NAMALWA (cell line): ENCODE measurements around the gene SPDEF.

Source experiments
- DNase-seq: peaks from one replicate; pipeline ENCODE4 v3.0.0-alpha.2; 2015; ENCODE audit warnings: low spot score

SPDEF gene

GRCh38 chr6:34527751-34528670, 28.1 kb downstream of the SPDEF start:
- DNase-seq = no peak

DNA sequence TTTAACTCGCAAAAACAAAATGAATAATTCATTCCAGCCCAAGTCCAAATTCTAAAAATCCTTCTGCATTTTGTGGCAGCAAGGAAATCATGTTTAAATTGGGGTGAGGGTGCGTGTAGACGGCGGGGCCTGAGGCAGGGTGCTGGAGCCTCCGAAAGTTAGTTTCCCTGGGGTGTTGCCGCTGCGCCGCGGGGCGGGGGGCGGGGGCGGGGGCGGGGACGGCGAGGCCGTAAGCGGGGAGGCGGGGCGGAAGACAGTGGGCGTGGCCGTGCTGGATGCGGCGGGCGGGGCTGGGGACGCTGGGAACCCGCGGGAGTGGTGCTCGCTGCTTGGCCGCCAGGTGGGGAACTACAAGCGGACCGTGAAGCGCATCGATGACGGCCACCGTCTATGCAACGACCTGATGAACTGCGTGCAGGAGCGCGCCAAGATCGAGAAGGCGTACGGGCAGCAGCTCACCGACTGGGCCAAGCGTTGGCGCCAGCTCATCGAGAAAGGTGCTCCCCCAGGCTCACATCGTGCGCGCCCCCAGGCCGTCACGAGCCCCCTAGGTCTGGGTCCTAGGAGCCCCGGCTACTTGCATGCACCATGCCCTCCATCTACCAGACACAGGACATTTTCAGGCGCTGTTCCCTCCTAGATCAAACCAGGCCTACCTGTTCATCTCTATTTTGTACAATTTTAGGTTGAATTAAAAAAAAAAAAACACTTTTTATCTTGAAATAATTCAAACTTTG, 29.0 kb downstream of the SPDEF start:
- peak; percentile 93 for DNase-seq

DNA sequence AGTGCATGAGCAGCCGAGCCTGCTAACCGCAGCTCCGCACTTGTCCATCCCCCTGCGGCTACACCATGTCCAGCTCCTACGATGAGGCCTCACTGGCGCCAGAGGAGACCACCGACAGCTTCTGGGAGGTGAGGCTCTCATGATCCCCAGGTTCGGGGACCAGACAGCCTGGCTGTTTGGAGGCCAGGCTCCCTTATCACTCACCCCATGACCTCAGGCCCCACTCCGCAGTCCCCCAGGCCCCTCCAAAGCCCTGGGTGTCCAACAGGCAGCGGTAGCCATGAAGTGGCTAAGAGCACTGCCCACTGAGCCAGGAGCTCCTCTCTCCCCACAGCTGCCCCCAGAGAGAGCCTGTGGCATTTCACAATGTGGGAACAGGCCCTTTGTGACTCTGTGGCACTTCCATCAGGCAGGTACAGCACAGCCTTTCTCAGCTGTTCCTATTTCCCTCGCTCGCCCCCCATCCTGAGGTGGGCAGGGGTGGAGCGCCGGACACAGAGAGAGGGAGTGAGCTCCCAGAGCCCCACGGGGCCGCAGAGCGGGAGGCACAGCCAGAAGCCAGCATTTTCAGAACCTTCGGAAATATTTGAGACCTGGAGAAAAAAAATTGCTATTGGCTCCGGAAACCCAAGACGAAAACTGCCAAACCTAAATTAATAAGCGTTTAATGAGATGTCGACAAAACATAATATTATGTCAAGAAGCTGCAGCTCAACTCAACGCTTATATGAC, 29.7 kb downstream of the SPDEF start:
- no peak for DNase-seq

GRCh38 chr6:34525431-34526175, 30.5 kb downstream of the SPDEF start:
- DNase-seq = no peak

GRCh38 chr6:34524971-34525370, 31.2 kb downstream of the SPDEF start:
- DNase-seq = no peak

GRCh38 chr6:34524499-34524898, 31.6 kb downstream of the SPDEF start:
- no peak for DNase-seq

DNA sequence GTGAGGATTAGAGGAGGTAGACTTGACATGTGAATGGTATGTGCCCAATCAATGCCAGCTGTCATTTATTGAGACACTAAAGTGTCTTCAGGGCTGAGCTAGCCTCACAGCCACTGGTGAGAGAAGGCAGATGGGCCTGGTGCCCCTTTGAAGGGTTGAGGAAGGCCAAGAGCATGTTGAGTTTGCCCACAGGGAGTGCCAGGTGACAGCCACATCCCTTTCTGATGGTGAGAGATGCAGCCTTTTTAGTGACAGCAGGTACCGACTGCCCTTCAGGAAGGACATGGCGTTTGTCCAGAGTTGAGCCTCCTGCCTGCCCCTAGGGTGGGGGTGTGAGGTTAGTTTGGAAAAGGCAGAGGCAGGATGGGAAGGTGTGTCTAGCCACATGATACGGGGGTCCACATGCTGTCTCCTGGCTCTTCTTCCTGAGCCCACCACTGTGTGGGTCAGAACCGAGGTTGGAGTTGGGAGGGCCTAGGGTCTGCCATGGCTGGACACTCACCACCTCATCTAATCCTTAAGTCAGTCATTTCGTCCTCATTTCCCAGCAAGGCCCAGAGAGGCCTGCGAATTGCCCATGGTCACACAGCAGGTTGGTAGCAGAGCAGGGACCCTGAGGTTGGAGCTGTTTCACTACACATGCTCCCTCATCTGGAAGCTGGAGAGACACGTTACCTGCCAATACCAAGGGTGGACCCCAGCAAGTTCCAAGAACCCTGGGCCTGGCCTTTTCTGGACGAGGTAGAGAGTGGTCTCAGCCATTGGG, 32.5 kb downstream of the SPDEF start:
- no peak for DNase-seq

DNA sequence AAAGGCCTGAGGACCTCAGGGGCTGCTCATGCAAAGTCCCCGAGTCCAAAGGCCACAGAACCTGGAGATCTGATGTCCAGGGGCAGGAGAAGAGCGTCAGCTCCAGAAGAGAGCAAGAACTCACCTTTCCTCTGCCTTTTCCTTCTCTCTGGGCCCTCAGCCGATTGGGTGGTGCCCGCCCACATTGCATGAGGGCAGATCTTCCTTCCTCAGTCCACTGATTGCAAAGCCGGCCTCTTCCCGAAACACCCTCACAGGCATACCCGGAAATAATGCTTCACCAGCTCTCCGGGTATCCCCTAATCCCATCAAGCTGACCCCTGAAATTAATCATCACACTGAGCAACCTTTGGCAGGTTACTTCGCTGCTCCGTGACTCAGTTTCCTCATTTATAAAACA, 33.4 kb downstream of the SPDEF start:
- DNase-seq = no peak

DNA sequence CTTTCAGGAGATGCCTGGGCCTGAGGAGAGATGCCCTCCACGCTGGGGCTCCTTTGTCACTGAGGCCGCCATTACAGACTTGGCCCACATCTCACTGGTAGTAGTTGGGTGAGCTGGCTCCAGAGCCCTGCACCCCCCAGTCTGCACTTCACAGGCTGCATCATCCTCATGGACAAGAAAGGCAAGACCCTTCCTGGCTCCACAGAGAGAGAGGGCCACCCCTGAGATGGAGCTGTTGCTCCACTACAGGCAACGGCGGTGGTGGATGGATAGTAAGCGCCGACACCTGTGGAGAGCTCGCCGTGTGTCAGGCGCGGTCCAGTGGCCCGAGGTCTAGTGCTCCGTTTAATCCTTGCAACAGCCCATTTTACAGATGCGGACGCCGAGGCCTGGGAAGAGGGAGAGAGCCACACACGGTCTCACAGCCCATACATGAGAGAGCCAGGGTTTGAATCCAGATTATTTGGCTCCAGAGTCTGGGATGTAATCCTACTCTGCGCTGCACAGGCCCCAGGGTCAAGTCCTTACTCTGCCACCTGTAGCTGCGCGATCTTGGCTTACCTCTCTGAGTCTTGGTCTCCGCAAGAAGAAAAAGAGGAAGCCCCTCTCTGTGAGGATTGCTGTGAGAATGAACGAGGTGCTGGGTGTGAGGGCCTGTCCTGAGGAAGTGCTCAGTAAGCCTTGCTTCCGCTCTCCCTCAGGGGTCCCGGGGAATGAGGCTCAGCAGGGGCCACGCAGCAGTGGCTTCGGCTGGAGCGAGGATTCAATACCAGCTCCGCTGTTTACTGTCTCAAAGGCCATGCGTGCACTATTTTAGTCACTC, 34.5 kb downstream of the SPDEF start:
- DNase-seq = no peak

DNA sequence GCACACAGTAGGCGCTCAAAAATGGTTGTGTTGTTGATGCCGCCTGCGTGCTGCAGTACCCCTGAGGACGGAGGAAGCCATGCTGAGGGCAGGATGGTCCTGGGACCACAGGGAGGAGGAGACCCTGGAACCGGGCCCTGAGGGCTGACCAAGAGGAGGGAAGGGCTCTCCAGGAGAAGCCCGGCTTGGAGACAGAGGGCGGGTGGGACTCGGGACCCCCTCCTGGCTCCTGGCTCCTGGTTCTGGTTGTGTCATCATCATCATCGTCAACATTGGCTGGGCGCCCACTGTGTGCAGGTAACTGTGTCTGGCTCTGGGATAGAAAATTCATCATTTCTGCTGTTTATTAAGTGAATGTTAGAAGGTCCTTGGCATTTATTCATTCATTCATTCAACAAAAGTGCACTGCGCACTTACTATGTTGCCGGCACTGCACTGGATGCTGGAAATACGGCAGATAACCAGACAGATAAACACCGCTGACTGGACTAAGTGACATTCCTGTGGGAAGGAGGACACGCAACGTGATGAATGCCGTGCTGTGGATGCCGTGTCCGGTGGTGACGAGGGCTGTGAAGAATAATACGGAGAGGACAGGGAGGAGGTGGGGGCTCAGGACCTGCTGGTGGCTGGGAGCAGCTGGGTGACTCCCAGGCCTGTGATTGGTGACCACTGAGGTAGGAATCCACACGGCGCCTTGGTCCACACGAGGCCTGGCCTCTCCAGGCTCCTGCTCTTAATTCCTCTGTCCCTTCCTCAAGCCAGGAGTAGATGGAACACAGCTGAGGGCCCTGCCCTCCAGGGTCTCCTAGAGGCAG, 35.3 kb downstream of the SPDEF start:
- no peak for DNase-seq

DNA sequence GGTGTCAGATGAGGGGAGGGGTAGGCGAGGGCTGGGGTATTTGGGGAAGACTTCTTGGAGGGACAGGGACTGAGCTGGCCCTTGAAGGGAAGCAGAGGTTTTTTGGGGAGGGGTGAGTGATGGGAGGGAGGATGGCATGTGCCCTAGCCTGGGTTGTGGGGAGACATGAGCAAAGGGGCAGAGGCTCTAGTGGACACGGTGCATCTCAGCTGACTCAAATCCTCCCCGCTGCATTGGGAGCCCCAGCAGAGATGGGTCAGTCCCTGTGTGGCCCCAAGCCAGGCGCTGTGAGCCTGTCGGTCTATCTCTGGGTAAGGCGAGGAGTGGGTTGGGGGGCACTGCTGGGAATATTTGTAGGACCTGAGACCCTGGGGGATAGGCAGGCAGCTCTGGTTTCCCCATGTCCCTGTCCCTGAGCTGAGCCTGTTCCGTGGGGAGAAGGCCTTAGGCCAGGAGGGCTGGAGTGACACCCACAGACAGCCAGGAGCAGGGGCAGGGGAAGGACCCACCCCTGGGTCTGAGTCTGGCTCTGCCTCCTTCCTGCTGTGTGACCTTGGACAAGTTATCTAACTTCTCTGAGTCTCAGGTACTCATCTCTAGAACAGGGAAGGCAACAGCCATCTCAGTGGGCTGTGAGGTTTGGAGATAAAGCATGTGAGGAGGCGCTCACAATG, 36.0 kb downstream of the SPDEF start:
- DNase-seq = no peak

DNA sequence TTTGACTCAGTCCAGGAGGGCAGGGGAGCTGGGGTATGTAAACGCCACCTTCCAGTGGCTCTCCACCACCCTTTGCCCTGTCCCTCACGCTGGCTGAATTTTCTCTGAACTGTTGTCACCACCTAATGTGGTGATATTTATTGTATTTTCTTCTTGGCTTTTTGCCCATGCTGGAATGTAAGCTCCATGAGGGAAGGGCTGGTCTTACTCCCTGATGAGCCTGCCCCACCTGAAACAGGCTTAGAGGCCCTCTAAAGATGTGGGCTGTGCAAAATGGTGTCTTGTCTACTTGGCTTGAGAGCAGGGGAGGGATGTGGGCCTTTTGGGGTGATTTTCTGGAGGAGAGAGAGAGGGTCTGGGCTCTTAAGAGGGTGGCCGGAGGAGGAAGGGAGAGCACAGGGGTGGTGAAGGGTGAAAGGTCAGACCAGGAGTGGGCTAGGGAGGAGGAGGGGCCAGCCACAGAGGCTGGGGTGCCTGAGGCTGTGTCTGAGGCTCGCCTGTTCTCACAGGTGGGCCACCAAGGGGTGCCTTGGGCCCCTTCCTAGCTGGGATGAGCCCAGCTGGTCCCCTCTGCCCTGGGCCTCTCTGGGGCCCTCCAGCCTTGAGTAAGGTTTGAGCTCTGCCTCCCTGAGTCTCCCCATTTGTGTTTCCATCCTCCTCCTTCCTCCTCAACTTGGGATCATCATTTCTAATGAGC, 37.3 kb downstream of the SPDEF start:
- no peak for DNase-seq

GRCh38 chr6:34517966-34518365, 38.2 kb downstream of the SPDEF start:
- DNase-seq = no peak

GRCh38 chr6:34517461-34517881, 38.7 kb downstream of the SPDEF start:
- DNase-seq = no peak

GRCh38 chr6:34516391-34517324, 39.5 kb downstream of the SPDEF start:
- DNase-seq = no peak

DNA sequence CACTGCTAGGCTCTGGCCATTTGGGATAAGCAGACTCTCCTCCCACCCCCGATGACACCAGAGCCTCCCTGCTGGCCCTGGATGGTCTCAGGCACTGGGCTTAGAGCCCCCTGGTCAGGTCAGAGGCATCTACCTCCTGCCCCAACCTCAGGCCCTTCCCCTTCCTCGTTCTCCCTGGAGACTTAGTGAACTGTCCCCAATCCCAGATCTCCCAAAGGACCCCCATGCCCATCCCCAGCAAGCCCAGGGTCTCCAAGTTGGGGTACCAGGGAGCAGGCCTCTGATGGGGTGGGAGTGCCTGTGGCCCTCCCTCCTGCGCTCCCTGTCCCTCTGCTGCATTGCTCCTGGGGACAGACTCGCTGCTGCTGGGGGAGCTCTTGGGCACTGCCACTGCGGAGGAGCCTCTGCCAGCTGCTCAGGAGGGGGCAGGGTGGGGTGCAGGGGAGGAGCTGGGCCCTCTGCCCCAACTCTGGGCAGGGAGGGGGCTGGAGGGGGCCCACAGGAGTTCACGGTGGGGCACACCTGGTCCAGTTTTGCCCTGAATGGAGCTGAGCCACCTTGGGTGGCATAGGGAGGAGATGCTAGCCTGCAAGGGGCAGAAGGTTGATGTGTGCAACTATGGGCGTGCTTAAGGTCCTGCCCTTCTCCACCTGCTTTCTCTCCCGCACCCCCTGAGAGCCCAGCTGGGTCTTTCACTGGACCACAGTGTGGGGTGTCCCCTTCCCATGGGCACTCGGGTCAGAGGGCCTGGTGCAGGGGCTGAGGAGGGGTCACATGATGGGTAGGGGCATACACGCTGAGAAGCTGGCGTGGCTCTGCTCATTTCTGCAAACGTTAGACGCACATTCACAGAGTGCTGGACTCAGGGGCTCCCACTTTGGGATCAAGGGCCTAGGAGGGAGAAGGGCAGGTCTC, 40.4 kb downstream of the SPDEF start:
- DNase-seq = no peak
